GM19025 (cell line): ENCODE results near the gene CRISP3.

Source experiments
- ATAC-seq: cut with Tn5 transposase; IDR thresholded peaks from one replicate; pipeline ENCODE4 v1.9.1; 2021; ENCODE audit warnings: mild to moderate bottlenecking, low read depth, moderate library complexity; ENCODE audit not compliant: unreplicated experiment

Gene CRISP3

DNA sequence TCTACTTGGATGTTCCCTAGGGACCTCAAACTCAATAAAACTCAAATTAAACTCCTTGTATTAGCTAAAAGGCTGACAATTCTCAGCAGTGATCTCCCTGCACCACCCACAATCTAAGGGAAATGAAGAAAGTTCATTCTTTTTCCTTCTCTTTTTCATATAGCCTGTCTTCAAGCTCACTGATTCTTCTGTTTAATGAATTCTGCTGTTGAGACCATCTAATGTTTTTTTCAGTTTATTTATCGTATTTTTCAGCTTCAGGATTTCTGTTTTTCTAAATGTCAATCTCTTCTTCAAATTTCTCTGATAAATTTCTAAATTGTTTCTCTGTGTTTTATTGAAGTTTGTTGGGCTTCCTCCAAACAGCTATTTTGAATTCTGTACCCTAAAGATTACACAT, 50.7 kb downstream of the CRISP3 start:
- ATAC-seq, result no peak

DNA sequence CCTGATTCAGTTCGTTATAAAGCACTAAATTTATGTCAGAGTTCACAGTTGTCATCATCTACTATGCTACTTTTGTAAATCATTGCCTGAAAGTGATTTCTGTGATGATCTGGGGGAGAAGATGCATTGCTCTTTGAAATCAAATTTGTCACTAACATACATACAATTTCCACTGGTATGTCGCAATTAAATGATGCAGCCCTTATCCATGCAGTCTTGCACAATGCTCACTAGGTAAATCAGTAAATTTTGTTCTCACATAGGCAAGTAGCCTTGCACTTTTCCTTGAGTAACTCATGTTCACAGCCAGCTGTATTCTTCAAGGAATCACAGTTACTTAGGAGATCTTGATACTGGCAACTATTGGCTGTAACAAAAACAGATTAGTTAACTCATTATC, 51.7 kb downstream of the CRISP3 start:
- ATAC-seq, result no peak
